NT2/D1 (cell line): ENCODE measurements around the gene OTOP3.

Experiments
- DNase-seq: peaks from one replicate; pipeline ENCODE4 v3.0.0-alpha.2; 2011; ENCODE audit warnings: low read depth, low spot score
- H3K27me3 ChIP-seq: 2 replicates; pipeline ENCODE4 v1.6.0; 2011; ENCODE audit warnings: mild to moderate bottlenecking; ENCODE audit not compliant: insufficient read length, insufficient read depth
- H3K36me3 ChIP-seq: 2 replicates; pipeline ENCODE4 v1.6.1; 2011; ENCODE audit warnings: mild to moderate bottlenecking, low read length, mixed read lengths; ENCODE audit not compliant: insufficient read depth, insufficient read length
- H3K4me1 ChIP-seq: 2 replicates; pipeline ENCODE4 v1.5.1; 2011; ENCODE audit not compliant: insufficient read depth, insufficient read length
- H3K4me3 ChIP-seq: 2 replicates; pipeline ENCODE4 v1.5.1; 2011; ENCODE audit warnings: low read depth; ENCODE audit not compliant: insufficient read length
- H3K9ac ChIP-seq: 2 replicates; pipeline ENCODE4 v1.6.0; 2011; ENCODE audit warnings: low read depth; ENCODE audit not compliant: insufficient read length
- H3K9me3 ChIP-seq: 2 replicates; pipeline ENCODE4 v1.5.1; 2011; ENCODE audit warnings: mild to moderate bottlenecking, low read length; ENCODE audit not compliant: insufficient read depth
- SUZ12 ChIP-seq: IDR thresholded peaks from 2 replicates; pipeline ENCODE4 v1.6.1; 2011; ENCODE audit not compliant: insufficient read length, insufficient read depth; ENCODE audit errors: extremely low read depth
- YY1 ChIP-seq: IDR thresholded peaks from 2 replicates; pipeline ENCODE4 v1.6.1; 2011; ENCODE audit not compliant: insufficient read length, insufficient read depth
- ZNF274 ChIP-seq: IDR thresholded peaks from 2 replicates; pipeline ENCODE4 v1.6.1; 2011; ENCODE audit warnings: mild to moderate bottlenecking, low read depth, low read length

OTOP3 gene

GRCh38 chr17:74972107-74972972 lies 36.6 kb downstream of the OTOP3 start, which contains the start of gene HID1:
TSS of gene HID1 (minus strand) at chr17:74972759. CDS start at chr17:74972656, 103 bp downstream.
- Histone ChIP-seq H3K4me3 (peak within 1 kb of the TSS; percentile 61), H3K27me3 (peaks cover 60% of the 10 kb centered on the region), H3K36me3 (no peaks in the 10 kb centered on the region), H3K9me3 (no peaks in the 10 kb centered on the region), H3K9ac (peak within 1 kb of the TSS; percentile 61), H3K4me1 (peaks cover 7% of the 10 kb centered on the region)
- no peak for TF ChIP-seq YY1
- TF ChIP-seq SUZ12, result peak; percentile 68
- TF ChIP-seq ZNF274, result no peak
- peak; percentile 38 for DNase-seq

- no peak for DNase-seq
- H3K9me3 ChIP-seq, result no peaks in the 10 kb centered on the region
- peaks cover 7% of the 10 kb centered on the region for H3K4me1 ChIP-seq
- no peak overlapping the region for H3K4me3 ChIP-seq
- H3K9ac ChIP-seq, result no peak overlapping the region
- no peak for TF ChIP-seq SUZ12
- TF ChIP-seq YY1, result no peak
- H3K27me3 ChIP-seq, result peaks cover 60% of the 10 kb centered on the region
- H3K36me3 ChIP-seq, result no peaks in the 10 kb centered on the region
Measured at GRCh38 chr17:74972973-74973328, 37.3 kb downstream of the OTOP3 start.

GRCh38 chr17:74975943-74976342 lies 40.2 kb downstream of the OTOP3 start:
- no peak overlapping the region for H3K4me3 ChIP-seq
- DNase-seq, result no peak
- no peak overlapping the region for H3K9ac ChIP-seq
- no peaks in the 10 kb centered on the region for H3K9me3 ChIP-seq
- H3K36me3 ChIP-seq, result no peaks in the 10 kb centered on the region
- H3K27me3 ChIP-seq, result peaks cover 50% of the 10 kb centered on the region
- H3K4me1 ChIP-seq, result peaks cover 7% of the 10 kb centered on the region
- TF ChIP-seq SUZ12, result no peak
- no peak for TF ChIP-seq YY1

- no peaks in the 10 kb centered on the region for H3K36me3 ChIP-seq
- H3K4me1 ChIP-seq, result peaks cover 9% of the 10 kb centered on the region
- H3K27me3 ChIP-seq, result peaks cover 38% of the 10 kb centered on the region
- no peaks in the 10 kb centered on the region for H3K9me3 ChIP-seq
- H3K9ac ChIP-seq, result no peak overlapping the region
- DNase-seq, result no peak
- H3K4me3 ChIP-seq, result no peak overlapping the region
- no peak for TF ChIP-seq SUZ12
Measured at GRCh38 chr17:74977802-74978201, 42.1 kb downstream of the OTOP3 start.

GRCh38 chr17:74978240-74978639 lies 42.5 kb downstream of the OTOP3 start:
- DNase-seq, result no peak
- H3K27me3 ChIP-seq, result peaks cover 34% of the 10 kb centered on the region

GRCh38 chr17:74979408-74980146 lies 43.9 kb downstream of the OTOP3 start:
- Histone ChIP-seq H3K27me3 (peaks cover 20% of the 10 kb centered on the region), H3K4me1 (peaks cover 6% of the 10 kb centered on the region), H3K4me3 (no peak overlapping the region), H3K36me3 (peaks cover 4% of the 10 kb centered on the region), H3K9me3 (no peaks in the 10 kb centered on the region), H3K9ac (no peak overlapping the region)
- TF ChIP-seq YY1 (no peak), SUZ12 (no peak), ZNF274 (no peak)
- DNase-seq, result no peak

More at GRCh38 chr17:74978240-74978639, 42.5 kb downstream of the OTOP3 start:
- H3K9me3 ChIP-seq, result no peaks in the 10 kb centered on the region
- H3K9ac ChIP-seq, result no peak overlapping the region
- H3K4me3 ChIP-seq, result no peak overlapping the region
- no peaks in the 10 kb centered on the region for H3K36me3 ChIP-seq
- TF ChIP-seq YY1, result no peak
- TF ChIP-seq ZNF274, result no peak
- TF ChIP-seq SUZ12, result no peak
- H3K4me1 ChIP-seq, result peaks cover 6% of the 10 kb centered on the region

- H3K9ac ChIP-seq, result peak overlapping the region; percentile 97
- DNase-seq, result no peak
- H3K36me3 ChIP-seq, result peaks cover 5% of the 10 kb centered on the region
- peaks cover 6% of the 10 kb centered on the region for H3K4me1 ChIP-seq
- H3K9me3 ChIP-seq, result no peaks in the 10 kb centered on the region
- peaks cover 6% of the 10 kb centered on the region for H3K27me3 ChIP-seq
- TF ChIP-seq SUZ12 (no peak), ZNF274 (no peak), YY1 (no peak)
- H3K4me3 ChIP-seq, result peak overlapping the region; percentile 80
Measured at GRCh38 chr17:74981318-74981978, 45.8 kb downstream of the OTOP3 start.
